ENCODE data around the gene MDM4.

MDM4 gene

GRCh38 chr1:204583909-204584632 lies 67.9 kb downstream of the MDM4 start:
- no peak for DNase-seq (ENCODE audit: low read depth)
- no peak for TF ChIP-seq CTCF (IDR thresholded peaks at IDR 0.05; ENCODE audit: low read depth, low read length, missing control alignments)
- in situ Hi-C loops (cut with HindIII; ENCODE audit: low sequenced_read_pairs): no loop called here
- no peak overlapping the region for H3K4me3 ChIP-seq (ENCODE audit: low read depth, low read length)

- in situ Hi-C loops (cut with HindIII; ENCODE audit: low sequenced_read_pairs): no loop called here
- TF ChIP-seq CTCF (IDR thresholded peaks at IDR 0.05; ENCODE audit: low read depth, low read length, missing control alignments): no peak
- no peak overlapping the region for H3K4me3 ChIP-seq (ENCODE audit: low read depth, low read length)
- no peak for DNase-seq (ENCODE audit: low read depth)
Measured at GRCh38 chr1:204584699-204585372, 68.6 kb downstream of the MDM4 start.

- TF ChIP-seq CTCF (IDR thresholded peaks at IDR 0.05; ENCODE audit: low read depth, low read length, missing control alignments): no peak
- no peak for DNase-seq (ENCODE audit: low read depth)
- no peak overlapping the region for H3K4me3 ChIP-seq (ENCODE audit: low read depth, low read length)
- in situ Hi-C loops (cut with HindIII; ENCODE audit: low sequenced_read_pairs): no loop called here
Measured at GRCh38 chr1:204587621-204588020, 71.4 kb downstream of the MDM4 start.

- in situ Hi-C loops (cut with HindIII; ENCODE audit: low sequenced_read_pairs): no loop called here
- no peak for TF ChIP-seq CTCF (IDR thresholded peaks at IDR 0.05; ENCODE audit: low read depth, low read length, missing control alignments)
- no peak for DNase-seq (ENCODE audit: low read depth)
- no peak overlapping the region for H3K4me3 ChIP-seq (ENCODE audit: low read depth, low read length)
Measured at GRCh38 chr1:204588826-204589225, 72.6 kb downstream of the MDM4 start.

- no peak for DNase-seq (ENCODE audit: low read depth)
- in situ Hi-C loops (cut with HindIII; ENCODE audit: low sequenced_read_pairs): no loop called here
- no peak overlapping the region for H3K4me3 ChIP-seq (ENCODE audit: low read depth, low read length)
- TF ChIP-seq CTCF (IDR thresholded peaks at IDR 0.05; ENCODE audit: low read depth, low read length, missing control alignments): no peak
Measured at GRCh38 chr1:204589409-204590038, 73.3 kb downstream of the MDM4 start.

GRCh38 chr1:204591473-204592090 lies 75.4 kb downstream of the MDM4 start:
- TF ChIP-seq CTCF (IDR thresholded peaks at IDR 0.05; ENCODE audit: low read depth, low read length, missing control alignments): no peak
- in situ Hi-C loops (cut with HindIII; ENCODE audit: low sequenced_read_pairs): no loop called here
- H3K4me3 ChIP-seq (ENCODE audit: low read depth, low read length): no peak overlapping the region
- peak; percentile 4 for DNase-seq (ENCODE audit: low read depth)

Measured in astrocyte of the cerebellum (primary cell).